Prostate gland (tissue), 2 donors: ENCODE results near the gene TNFSF18. TPM values are rescaled to one million over a fixed set of nuclear protein-coding genes. Genes with fewer than 3 reads are reported as not detected.
"Not testable (repeated sequence)": the region's sequence is repeated elsewhere in the genome, so short reads cannot be mapped to it uniquely, and the experiment has no call there.

Experiments used
- DNase-seq: peaks from one replicate; pipeline ENCODE4 v3.0.0-alpha.2; 2019; ENCODE audit warnings: low spot score
- H3K27ac ChIP-seq, 2 donors: fragments of 200-600 bp; sonication (generic); 2 replicates each; pipeline ENCODE4 v1.5.1; 2017 to 2019
- H3K27me3 ChIP-seq: fragments of 200-600 bp; sonication (generic); replicated peaks from 2 replicates; pipeline ENCODE4 v1.5.1; 2019; ENCODE audit not compliant: insufficient read depth
- H3K36me3 ChIP-seq, 2 donors: fragments of 200-600 bp; sonication (generic); 1 replicate in 1 of 2; 2 replicates in 1 of 2; pipeline versions ENCODE4 v1.5.1 to v1.8.1; 2017 to 2019
- H3K4me1 ChIP-seq: fragments of 200-600 bp; sonication (generic); replicated peaks from 2 replicates; pipeline ENCODE4 v1.5.1; 2019
- H3K4me3 ChIP-seq, 2 donors: fragments of 200-600 bp; sonication (generic); 2 replicates each; pipeline ENCODE4 v1.5.1; 2017 to 2019
- H3K9me3 ChIP-seq: fragments of 200-600 bp; sonication (generic); 2 replicates; pipeline ENCODE4 v1.5.1; 2017
- POLR2A ChIP-seq: fragments of 450-650 bp; IDR thresholded peaks from one replicate; pipeline ENCODE4 v1.6.1; 2016; ENCODE audit warnings: antibody characterized with exemption, mild to moderate bottlenecking
- POLR2AphosphoS5 ChIP-seq: sonication (generic); formaldehyde crosslinking; IDR thresholded peaks from one replicate; pipeline ENCODE4 v1.6.1; 2017; ENCODE audit warnings: antibody characterized with exemption
- WGBS: methylation state at CpG from one replicate; pipeline ENCODE4 v1.1.5; 2018; 5-methylcytosine and 5-hydroxymethylcytosine counted together
- intact Hi-C: fragments of 100-400 bp; cut with DNase I; formaldehyde crosslinking; loops from one replicate; pipeline ENCODE4 v1.14.2; 2022
- total RNA-seq, 2 donors: library from RNA; depleted of rRNA; stranded (reverse); fragments of >200 nt; gene quantifications; one replicate each; pipeline ENCODE4 v1.1.0, GENCODE V29; 2016
- TF ChIP-seq, protein P1 (sequence below), 4 experiments: fragments of 200-600 bp in 2 of 4; fragments of 450-650 bp in 2 of 4; sonication (generic) in 2 of 4; IDR thresholded peaks; 1 replicate in 3 of 4; 2 replicates in 1 of 4; pipeline ENCODE4 v1.5.1; 2016 to 2019; ENCODE audit warnings: antibody characterized with exemption in 4 of 4, mild to moderate bottlenecking in 2 of 4, moderate library complexity in 2 of 4

The TNFSF18 gene
- total RNA-seq, 2 donors from 2014 or later, result not detected

DNA sequence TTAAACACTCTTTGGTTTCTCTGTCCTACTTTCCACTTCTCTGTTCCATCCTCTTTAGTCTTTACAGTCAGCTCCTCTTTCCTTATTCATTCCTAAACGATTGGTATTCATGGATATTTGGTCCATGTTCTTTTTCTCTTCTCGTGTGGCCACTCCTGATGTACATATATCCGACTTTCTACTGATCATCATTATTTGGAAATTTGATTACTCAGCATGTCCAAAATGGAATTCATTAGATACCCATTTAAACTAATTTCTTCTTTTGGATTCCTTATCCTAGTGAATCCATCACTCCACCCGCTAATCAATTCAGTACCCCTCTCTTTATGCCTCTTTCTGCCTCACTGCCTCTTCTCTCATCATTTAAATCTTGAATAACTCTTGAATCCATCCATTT is 43.8 kb upstream of the TNFSF18 start:
- no peak for DNase-seq

DNA sequence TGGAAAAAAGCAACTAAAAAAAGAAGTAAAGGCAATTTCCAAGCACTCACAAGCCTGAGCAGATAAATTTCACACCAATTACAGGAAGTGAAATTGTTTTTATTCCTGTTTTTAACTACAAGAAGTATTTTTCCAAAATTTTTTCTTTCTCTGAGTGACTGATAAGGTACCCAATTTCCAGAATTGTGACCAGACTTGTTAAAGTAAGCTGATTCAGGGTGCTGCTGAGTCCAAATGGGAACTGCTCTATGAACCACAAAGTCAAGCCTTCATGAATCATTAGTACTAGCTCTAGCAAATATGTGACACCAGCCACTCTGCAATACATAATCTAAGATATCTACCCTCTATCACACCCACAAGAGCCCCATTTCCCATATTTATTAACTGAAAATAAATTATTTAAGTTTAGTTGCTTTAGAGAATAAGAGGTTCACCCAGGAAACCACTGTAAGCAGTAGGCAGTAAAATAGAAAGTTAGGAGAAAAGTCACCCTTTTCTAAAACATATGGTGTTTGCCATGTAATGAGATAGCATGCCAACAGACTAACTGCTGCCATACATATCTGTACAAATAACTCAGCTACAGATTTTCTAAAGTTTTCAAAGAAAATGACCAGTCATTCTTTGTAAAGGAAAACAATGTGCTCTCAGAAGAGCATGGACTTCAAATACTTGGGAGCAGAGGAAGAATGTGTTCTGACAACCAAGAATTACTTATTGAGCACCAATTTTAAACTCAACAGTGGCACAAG is 43.1 kb upstream of the TNFSF18 start:
- intact Hi-C loops, result no loop called here
- Histone ChIP-seq H3K9me3 (no peaks in the 10 kb centered on the region), H3K4me3 (no peak overlapping the region), H3K4me1 (no peaks in the 10 kb centered on the region), H3K36me3 (no peaks in the 10 kb centered on the region), H3K27me3 (no peaks in the 10 kb centered on the region), H3K27ac (no peak overlapping the region)
- no peak for DNase-seq
- TF ChIP-seq POLR2A, result no peak
- no peak for TF ChIP-seq POLR2AphosphoS5
- TF ChIP-seq, protein P1, sequence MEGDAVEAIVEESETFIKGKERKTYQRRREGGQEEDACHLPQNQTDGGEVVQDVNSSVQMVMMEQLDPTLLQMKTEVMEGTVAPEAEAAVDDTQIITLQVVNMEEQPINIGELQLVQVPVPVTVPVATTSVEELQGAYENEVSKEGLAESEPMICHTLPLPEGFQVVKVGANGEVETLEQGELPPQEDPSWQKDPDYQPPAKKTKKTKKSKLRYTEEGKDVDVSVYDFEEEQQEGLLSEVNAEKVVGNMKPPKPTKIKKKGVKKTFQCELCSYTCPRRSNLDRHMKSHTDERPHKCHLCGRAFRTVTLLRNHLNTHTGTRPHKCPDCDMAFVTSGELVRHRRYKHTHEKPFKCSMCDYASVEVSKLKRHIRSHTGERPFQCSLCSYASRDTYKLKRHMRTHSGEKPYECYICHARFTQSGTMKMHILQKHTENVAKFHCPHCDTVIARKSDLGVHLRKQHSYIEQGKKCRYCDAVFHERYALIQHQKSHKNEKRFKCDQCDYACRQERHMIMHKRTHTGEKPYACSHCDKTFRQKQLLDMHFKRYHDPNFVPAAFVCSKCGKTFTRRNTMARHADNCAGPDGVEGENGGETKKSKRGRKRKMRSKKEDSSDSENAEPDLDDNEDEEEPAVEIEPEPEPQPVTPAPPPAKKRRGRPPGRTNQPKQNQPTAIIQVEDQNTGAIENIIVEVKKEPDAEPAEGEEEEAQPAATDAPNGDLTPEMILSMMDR (IDR thresholded peaks at IDR 0.05), result no peak

More for the DNA sequence above, 43.8 kb upstream of the TNFSF18 start:
- Histone ChIP-seq H3K27ac (no peak overlapping the region), H3K36me3 (no peaks in the 10 kb centered on the region), H3K4me3 (no peak overlapping the region), H3K4me1 (no peaks in the 10 kb centered on the region), H3K27me3 (no peaks in the 10 kb centered on the region), H3K9me3 (no peaks in the 10 kb centered on the region)
- intact Hi-C loops, result no loop called here
- TF ChIP-seq, protein P1 (IDR thresholded peaks at IDR 0.05), result no peak
- TF ChIP-seq POLR2AphosphoS5 (no peak), POLR2A (no peak)
- WGBS, result 91% methylated on average over 4 of the region's 4 CpGs

DNA sequence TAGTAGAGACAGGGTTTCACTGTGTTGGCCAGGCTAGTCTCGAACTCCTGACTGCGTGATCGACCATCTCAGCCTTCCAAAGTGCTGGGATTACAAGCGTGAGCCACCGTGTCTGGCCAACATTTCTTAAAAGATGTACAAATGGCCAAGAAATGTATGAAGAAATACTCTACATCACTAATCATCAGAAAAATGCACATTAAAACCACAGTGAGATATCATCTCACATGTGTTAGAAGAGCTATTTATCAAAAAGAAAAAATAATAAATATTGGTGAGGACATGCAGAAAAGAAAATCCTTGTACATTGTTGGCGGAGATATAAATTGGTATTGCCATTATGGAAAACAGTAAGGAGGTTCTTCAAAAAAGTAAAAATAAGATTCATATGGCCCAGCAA is 33.6 kb upstream of the TNFSF18 start:
- Histone ChIP-seq H3K27me3 (no peaks in the 10 kb centered on the region), H3K4me3 (no peak overlapping the region), H3K36me3 (no peaks in the 10 kb centered on the region), H3K9me3 (no peaks in the 10 kb centered on the region), H3K27ac (no peak overlapping the region), H3K4me1 (no peaks in the 10 kb centered on the region)
- intact Hi-C loops, result no loop called here
- 94% methylated on average over 6 of the region's 6 CpGs for WGBS
- no peak for DNase-seq
- no peak for TF ChIP-seq POLR2AphosphoS5
- TF ChIP-seq, protein P1 (IDR thresholded peaks at IDR 0.05), result no peak
- no peak for TF ChIP-seq POLR2A

DNA sequence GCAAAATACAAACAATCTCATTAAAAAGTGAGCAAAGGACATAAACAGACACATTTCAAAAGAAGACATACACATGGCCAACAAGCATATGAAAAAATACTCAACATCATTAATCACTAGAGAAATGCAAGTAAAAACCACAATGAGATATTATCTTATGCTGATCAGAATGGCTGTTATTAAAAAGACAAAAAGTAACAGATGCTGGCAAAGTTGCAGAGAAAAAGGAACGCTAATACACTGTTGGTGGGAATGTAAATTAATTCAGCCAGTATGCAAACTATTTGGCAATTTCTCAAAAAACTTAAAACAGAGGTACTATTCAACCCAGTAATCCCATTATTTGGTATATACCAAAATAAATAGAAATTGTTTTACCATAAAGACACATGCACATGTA is 32.2 kb upstream of the TNFSF18 start:
- Histone ChIP-seq H3K27me3 (no peaks in the 10 kb centered on the region), H3K4me1 (no peaks in the 10 kb centered on the region), H3K36me3 (no peaks in the 10 kb centered on the region), H3K9me3 (no peaks in the 10 kb centered on the region), H3K4me3 (no peak overlapping the region), H3K27ac (no peak overlapping the region)
- 28% methylated on average over 1 of the region's 1 CpG for WGBS
- TF ChIP-seq POLR2AphosphoS5, result no peak
- TF ChIP-seq, protein P1 (IDR thresholded peaks at IDR 0.05), result no peak
- intact Hi-C loops, result no loop called here
- no peak for DNase-seq

DNA sequence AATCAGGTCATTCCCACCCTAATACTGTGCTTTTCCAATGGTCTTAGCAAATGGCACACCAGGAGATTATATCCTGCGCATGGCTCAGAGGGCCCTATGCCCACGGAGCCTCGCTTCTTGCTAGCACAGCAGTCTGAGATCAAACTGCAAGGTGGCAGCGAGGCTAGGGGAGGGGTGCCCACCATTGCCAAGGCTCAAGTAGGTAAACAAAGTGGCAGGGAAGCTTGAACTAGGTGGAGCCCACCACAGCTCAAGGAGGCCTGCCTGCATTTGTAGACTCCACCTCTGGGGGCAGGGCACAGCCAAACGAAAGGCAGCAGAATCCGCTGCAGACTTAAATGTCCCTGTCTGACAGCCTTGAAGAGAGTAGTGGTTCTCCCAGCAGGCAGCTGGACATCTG is 23.5 kb upstream of the TNFSF18 start:
- DNase-seq, H3K27ac ChIP-seq, intact Hi-C loops, H3K4me1 ChIP-seq, H3K9me3 ChIP-seq, H3K36me3 ChIP-seq, H3K4me3 ChIP-seq, H3K27me3 ChIP-seq: not testable (repeated sequence)
- 95% methylated on average over 6 of the region's 6 CpGs for WGBS
